GM23338 (cell line): ENCODE data around the gene C2CD3. TPM values are rescaled to one million over a fixed set of nuclear protein-coding genes. Genes with fewer than 3 reads are reported as not detected.

ENCODE experiments used
- ATAC-seq: fragments of 200-7000 bp; cut with Tn5 transposase; 3 replicates; pipeline ENCODE4 v1.9.1; 2020
- DNase-seq: peaks from one replicate; pipeline ENCODE4 v3.0.0-alpha.2; 2015; ENCODE audit warnings: low spot score
- H2AFZ ChIP-seq: fragments of 200-600 bp; sonication (generic); 2 replicates; pipeline ENCODE4 v1.8.0; 2016; ENCODE audit warnings: antibody characterized with exemption, mild to moderate bottlenecking, moderate library complexity
- H3F3A ChIP-seq: fragments of 200-600 bp; sonication (generic); replicated peaks from 2 replicates; pipeline ENCODE4 v1.8.0; 2017; ENCODE audit warnings: antibody characterized with exemption, mixed run types, low read depth
- H3K27ac ChIP-seq: fragments of 200-600 bp; sonication (generic); 2 replicates; pipeline ENCODE4 v1.6.1; 2016; ENCODE audit warnings: low read depth
- H3K27me3 ChIP-seq: fragments of 200-600 bp; sonication (generic); 2 replicates; pipeline ENCODE4 v1.8.0; 2016; ENCODE audit warnings: mild to moderate bottlenecking, mixed run types, moderate library complexity; ENCODE audit not compliant: insufficient read depth
- H3K36me3 ChIP-seq: fragments of 200-600 bp; sonication (generic); 2 replicates; pipeline ENCODE4 v1.8.0; 2016; ENCODE audit warnings: mild to moderate bottlenecking; ENCODE audit not compliant: insufficient read depth
- H3K4me1 ChIP-seq: fragments of 200-600 bp; sonication (generic); 2 replicates; pipeline ENCODE4 v1.8.0; 2016; ENCODE audit warnings: mild to moderate bottlenecking, moderate library complexity; ENCODE audit not compliant: insufficient read depth
- H3K4me2 ChIP-seq: fragments of 200-600 bp; sonication (generic); 2 replicates; pipeline ENCODE4 v1.7.1; 2017; ENCODE audit warnings: mixed run types
- H3K4me3 ChIP-seq: fragments of 200-600 bp; sonication (generic); 2 replicates; pipeline ENCODE4 v1.6.1; 2016; ENCODE audit warnings: mixed run types
- H3K79me2 ChIP-seq: fragments of 200-600 bp; sonication (generic); replicated peaks from 2 replicates; pipeline ENCODE4 v1.8.0; 2017; ENCODE audit warnings: mild to moderate bottlenecking; ENCODE audit not compliant: insufficient read depth
- H3K9me2 ChIP-seq: fragments of 200-600 bp; sonication (generic); 2 replicates; pipeline ENCODE4 v1.8.0; 2017; ENCODE audit not compliant: insufficient read depth
- H4K20me1 ChIP-seq: fragments of 200-600 bp; sonication (generic); replicated peaks from 2 replicates; pipeline ENCODE4 v1.8.0; 2017; ENCODE audit warnings: mild to moderate bottlenecking; ENCODE audit not compliant: insufficient read depth
- H3K27ac Mint-ChIP-seq: 2 replicates; pipeline ENCODE4 v1.8.0; 2020; ENCODE audit warnings: inconsistent platforms, mild to moderate bottlenecking, moderate library complexity, mixed read lengths
- H3K27me3 Mint-ChIP-seq: 3 replicates; pipeline ENCODE4 v1.8.0; 2022; ENCODE audit warnings: low read depth, mild to moderate bottlenecking, moderate library complexity, mixed read lengths, inconsistent platforms; ENCODE audit not compliant: insufficient read depth, poor library complexity
- H3K36me3 Mint-ChIP-seq: 3 replicates; pipeline ENCODE4 v1.8.0; 2021; ENCODE audit warnings: low read depth, mild to moderate bottlenecking, inconsistent platforms, moderate library complexity, mixed read lengths
- H3K4me1 Mint-ChIP-seq: 3 replicates; pipeline ENCODE4 v1.8.0; 2020; ENCODE audit warnings: mild to moderate bottlenecking, inconsistent platforms, mixed read lengths
- H3K4me3 Mint-ChIP-seq: 3 replicates; pipeline ENCODE4 v1.8.0; 2021; ENCODE audit warnings: moderate library complexity, mild to moderate bottlenecking, inconsistent platforms, mixed read lengths
- H3K9me3 Mint-ChIP-seq: 3 replicates; pipeline ENCODE4 v1.8.0; 2020; ENCODE audit warnings: moderate library complexity, mild to moderate bottlenecking, inconsistent platforms, mixed read lengths
- CREB1 ChIP-seq: fragments of 250-450 bp; sonication (Bioruptor Pico); IDR thresholded peaks from 2 replicates; pipeline ENCODE4 v1.5.0; 2020; ENCODE audit warnings: low read depth, mild to moderate bottlenecking, moderate library complexity
- EZH2 ChIP-seq: fragments of 200-600 bp; sonication (generic); IDR thresholded peaks from one replicate; pipeline ENCODE4 v1.8.0; 2017; ENCODE audit warnings: antibody characterized with exemption, mild to moderate bottlenecking, low read depth; ENCODE audit not compliant: unreplicated experiment
- EZH2phosphoT487 ChIP-seq: fragments of 200-600 bp; sonication (generic); IDR thresholded peaks from one replicate; pipeline ENCODE4 v1.8.1; 2018; ENCODE audit warnings: antibody characterized with exemption; ENCODE audit not compliant: unreplicated experiment
- JUNB ChIP-seq: IDR thresholded peaks from one replicate; pipeline ENCODE4 v1.6.1; 2016; ENCODE audit warnings: antibody characterized with exemption; ENCODE audit not compliant: unreplicated experiment
- NANOG ChIP-seq: IDR thresholded peaks from 2 replicates; pipeline ENCODE4 v1.6.1; 2016; ENCODE audit warnings: antibody characterized with exemption, borderline replicate concordance
- POLR2AphosphoS5 ChIP-seq: IDR thresholded peaks from 2 replicates; pipeline ENCODE4 v1.6.1; 2016; ENCODE audit warnings: antibody characterized with exemption, low read depth
- STAT1 ChIP-seq: IDR thresholded peaks from one replicate; pipeline ENCODE4 v1.6.1; 2016; ENCODE audit warnings: antibody characterized with exemption; ENCODE audit not compliant: unreplicated experiment
- ZNF114 ChIP-seq: fragments of 250-450 bp; sonication (Bioruptor Pico); IDR thresholded peaks from 2 replicates; pipeline ENCODE4 v1.5.0; 2020; ENCODE audit warnings: mild to moderate bottlenecking, moderate library complexity
- ZNF331 ChIP-seq: fragments of 250-450 bp; sonication (Bioruptor Pico); IDR thresholded peaks from 2 replicates; pipeline ENCODE4 v1.5.0; 2020; ENCODE audit warnings: low read depth, mild to moderate bottlenecking, moderate library complexity
- polyA plus RNA-seq: library from polyadenylated mRNA; unstranded; fragments of >200 nt; fragmentation: Nextera tagmentation; extraction: Ambion mirVana; gene quantifications from 2 replicates; pipeline ENCODE4 v1.2.1, GENCODE V29; 2016
- total RNA-seq: library from RNA; depleted of rRNA; stranded (reverse); fragments of >200 nt; shearing (Covaris generic); gene quantifications from 2 replicates; pipeline ENCODE4 v1.2.3, GENCODE V29; 2014
- TF ChIP-seq, protein P1 (sequence below): fragments of 250-450 bp; sonication (Bioruptor Pico); IDR thresholded peaks from 2 replicates; pipeline ENCODE4 v1.5.0; 2020; ENCODE audit warnings: mild to moderate bottlenecking, moderate library complexity
- TF ChIP-seq, protein P2 (sequence below): IDR thresholded peaks from one replicate; pipeline ENCODE4 v1.6.1; 2018; ENCODE audit warnings: antibody characterized with exemption; ENCODE audit not compliant: unreplicated experiment
- TF ChIP-seq, protein P3 (sequence below): IDR thresholded peaks from 2 replicates; pipeline ENCODE4 v1.6.1; 2016; ENCODE audit warnings: antibody characterized with exemption
- TF ChIP-seq, protein P4 (sequence below), 2 experiments: fragments of 200-600 bp in 1 of 2; sonication (generic) in 1 of 2; conservative IDR thresholded peaks; 2 replicates each; pipeline versions ENCODE4 v1.5.1 to v1.6.1; 2016 to 2017; ENCODE audit warnings: antibody characterized with exemption in 2 of 2, low read depth in 2 of 2, mild to moderate bottlenecking in 2 of 2, moderate library complexity in 1 of 2

Gene C2CD3
- total and polyA plus RNA-seq, 2 experiments from 2014 or later, result 15.5 to 29.5 TPM

DNA sequence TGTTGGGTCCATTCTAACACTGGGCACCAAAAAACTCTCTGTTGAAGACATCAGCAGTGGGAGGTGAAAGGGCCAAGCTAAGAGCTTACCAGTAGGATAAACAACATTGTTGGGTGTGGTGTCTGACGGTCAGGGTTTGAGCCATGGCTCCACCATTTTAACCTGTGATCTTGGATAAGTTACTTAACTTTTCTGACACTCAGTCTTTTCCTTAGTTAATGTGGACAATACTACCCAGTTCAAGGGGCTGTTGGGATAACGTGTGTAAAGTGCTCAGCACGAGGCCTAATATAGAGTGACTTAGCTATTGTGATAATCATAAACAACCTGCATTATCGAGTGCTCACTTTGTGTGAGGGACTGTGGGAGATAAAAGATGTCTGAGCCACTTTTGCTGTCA is 168.0 kb downstream of the C2CD3 start:
- Mint-ChIP-seq H3K27me3 (peaks cover 5% of the 10 kb centered on the region), H3K4me1 (peaks cover 13% of the 10 kb centered on the region; the same call in 2 of the 3 replicates), H3K36me3 (no peaks in the 10 kb centered on the region; the same call in 2 of the 3 replicates), H3K27ac (no peak overlapping the region), H3K9me3 (no peaks in the 10 kb centered on the region), H3K4me3 (no peak overlapping the region)
- Histone ChIP-seq H3K4me3 (no peak overlapping the region), H3K4me1 (no peaks in the 10 kb centered on the region), H3K27ac (no peak overlapping the region), H3K4me2 (no peak overlapping the region), H2AFZ (no peak overlapping the region), H3K79me2 (no peaks in the 10 kb centered on the region), H3K36me3 (no peaks in the 10 kb centered on the region), H3K27me3 (no peaks in the 10 kb centered on the region), H4K20me1 (no peaks in the 10 kb centered on the region), H3K9me2 (no peaks in the 10 kb centered on the region), H3F3A (no peaks in the 10 kb centered on the region)
- ATAC-seq, result no peak
- no peak for DNase-seq
- TF ChIP-seq ZNF114 (no peak), ZNF331 (CRISPR knock-in tag) (no peak), CREB1 (CRISPR knock-in tag) (no peak), JUNB (no peak), STAT1 (no peak), POLR2AphosphoS5 (no peak), EZH2phosphoT487 (no peak), NANOG (no peak), EZH2 (no peak)
- TF ChIP-seq, protein P1, sequence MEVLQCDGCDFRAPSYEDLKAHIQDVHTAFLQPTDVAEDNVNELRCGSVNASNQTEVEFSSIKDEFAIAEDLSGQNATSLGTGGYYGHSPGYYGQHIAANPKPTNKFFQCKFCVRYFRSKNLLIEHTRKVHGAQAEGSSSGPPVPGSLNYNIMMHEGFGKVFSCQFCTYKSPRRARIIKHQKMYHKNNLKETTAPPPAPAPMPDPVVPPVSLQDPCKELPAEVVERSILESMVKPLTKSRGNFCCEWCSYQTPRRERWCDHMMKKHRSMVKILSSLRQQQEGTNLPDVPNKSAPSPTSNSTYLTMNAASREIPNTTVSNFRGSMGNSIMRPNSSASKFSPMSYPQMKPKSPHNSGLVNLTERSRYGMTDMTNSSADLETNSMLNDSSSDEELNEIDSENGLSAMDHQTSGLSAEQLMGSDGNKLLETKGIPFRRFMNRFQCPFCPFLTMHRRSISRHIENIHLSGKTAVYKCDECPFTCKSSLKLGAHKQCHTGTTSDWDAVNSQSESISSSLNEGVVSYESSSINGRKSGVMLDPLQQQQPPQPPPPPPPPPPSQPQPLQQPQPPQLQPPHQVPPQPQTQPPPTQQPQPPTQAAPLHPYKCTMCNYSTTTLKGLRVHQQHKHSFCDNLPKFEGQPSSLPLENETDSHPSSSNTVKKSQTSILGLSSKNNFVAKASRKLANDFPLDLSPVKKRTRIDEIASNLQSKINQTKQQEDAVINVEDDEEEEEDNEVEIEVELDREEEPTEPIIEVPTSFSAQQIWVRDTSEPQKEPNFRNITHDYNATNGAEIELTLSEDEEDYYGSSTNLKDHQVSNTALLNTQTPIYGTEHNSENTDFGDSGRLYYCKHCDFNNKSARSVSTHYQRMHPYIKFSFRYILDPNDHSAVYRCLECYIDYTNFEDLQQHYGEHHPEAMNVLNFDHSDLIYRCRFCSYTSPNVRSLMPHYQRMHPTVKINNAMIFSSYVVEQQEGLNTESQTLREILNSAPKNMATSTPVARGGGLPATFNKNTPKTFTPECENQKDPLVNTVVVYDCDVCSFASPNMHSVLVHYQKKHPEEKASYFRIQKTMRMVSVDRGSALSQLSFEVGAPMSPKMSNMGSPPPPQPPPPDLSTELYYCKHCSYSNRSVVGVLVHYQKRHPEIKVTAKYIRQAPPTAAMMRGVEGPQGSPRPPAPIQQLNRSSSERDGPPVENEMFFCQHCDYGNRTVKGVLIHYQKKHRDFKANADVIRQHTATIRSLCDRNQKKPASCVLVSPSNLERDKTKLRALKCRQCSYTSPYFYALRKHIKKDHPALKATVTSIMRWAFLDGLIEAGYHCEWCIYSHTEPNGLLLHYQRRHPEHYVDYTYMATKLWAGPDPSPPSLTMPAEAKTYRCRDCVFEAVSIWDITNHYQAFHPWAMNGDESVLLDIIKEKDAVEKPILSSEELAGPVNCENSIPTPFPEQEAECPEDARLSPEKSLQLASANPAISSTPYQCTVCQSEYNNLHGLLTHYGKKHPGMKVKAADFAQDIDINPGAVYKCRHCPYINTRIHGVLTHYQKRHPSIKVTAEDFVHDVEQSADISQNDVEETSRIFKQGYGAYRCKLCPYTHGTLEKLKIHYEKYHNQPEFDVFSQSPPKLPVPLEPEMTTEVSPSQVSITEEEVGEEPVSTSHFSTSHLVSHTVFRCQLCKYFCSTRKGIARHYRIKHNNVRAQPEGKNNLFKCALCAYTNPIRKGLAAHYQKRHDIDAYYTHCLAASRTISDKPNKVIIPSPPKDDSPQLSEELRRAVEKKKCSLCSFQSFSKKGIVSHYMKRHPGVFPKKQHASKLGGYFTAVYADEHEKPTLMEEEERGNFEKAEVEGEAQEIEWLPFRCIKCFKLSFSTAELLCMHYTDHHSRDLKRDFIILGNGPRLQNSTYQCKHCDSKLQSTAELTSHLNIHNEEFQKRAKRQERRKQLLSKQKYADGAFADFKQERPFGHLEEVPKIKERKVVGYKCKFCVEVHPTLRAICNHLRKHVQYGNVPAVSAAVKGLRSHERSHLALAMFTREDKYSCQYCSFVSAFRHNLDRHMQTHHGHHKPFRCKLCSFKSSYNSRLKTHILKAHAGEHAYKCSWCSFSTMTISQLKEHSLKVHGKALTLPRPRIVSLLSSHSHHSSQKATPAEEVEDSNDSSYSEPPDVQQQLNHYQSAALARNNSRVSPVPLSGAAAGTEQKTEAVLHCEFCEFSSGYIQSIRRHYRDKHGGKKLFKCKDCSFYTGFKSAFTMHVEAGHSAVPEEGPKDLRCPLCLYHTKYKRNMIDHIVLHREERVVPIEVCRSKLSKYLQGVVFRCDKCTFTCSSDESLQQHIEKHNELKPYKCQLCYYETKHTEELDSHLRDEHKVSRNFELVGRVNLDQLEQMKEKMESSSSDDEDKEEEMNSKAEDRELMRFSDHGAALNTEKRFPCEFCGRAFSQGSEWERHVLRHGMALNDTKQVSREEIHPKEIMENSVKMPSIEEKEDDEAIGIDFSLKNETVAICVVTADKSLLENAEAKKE (CRISPR knock-in tag), result no peak
- TF ChIP-seq, protein P2, sequence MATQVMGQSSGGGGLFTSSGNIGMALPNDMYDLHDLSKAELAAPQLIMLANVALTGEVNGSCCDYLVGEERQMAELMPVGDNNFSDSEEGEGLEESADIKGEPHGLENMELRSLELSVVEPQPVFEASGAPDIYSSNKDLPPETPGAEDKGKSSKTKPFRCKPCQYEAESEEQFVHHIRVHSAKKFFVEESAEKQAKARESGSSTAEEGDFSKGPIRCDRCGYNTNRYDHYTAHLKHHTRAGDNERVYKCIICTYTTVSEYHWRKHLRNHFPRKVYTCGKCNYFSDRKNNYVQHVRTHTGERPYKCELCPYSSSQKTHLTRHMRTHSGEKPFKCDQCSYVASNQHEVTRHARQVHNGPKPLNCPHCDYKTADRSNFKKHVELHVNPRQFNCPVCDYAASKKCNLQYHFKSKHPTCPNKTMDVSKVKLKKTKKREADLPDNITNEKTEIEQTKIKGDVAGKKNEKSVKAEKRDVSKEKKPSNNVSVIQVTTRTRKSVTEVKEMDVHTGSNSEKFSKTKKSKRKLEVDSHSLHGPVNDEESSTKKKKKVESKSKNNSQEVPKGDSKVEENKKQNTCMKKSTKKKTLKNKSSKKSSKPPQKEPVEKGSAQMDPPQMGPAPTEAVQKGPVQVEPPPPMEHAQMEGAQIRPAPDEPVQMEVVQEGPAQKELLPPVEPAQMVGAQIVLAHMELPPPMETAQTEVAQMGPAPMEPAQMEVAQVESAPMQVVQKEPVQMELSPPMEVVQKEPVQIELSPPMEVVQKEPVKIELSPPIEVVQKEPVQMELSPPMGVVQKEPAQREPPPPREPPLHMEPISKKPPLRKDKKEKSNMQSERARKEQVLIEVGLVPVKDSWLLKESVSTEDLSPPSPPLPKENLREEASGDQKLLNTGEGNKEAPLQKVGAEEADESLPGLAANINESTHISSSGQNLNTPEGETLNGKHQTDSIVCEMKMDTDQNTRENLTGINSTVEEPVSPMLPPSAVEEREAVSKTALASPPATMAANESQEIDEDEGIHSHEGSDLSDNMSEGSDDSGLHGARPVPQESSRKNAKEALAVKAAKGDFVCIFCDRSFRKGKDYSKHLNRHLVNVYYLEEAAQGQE, result no peak
- TF ChIP-seq, protein P3, sequence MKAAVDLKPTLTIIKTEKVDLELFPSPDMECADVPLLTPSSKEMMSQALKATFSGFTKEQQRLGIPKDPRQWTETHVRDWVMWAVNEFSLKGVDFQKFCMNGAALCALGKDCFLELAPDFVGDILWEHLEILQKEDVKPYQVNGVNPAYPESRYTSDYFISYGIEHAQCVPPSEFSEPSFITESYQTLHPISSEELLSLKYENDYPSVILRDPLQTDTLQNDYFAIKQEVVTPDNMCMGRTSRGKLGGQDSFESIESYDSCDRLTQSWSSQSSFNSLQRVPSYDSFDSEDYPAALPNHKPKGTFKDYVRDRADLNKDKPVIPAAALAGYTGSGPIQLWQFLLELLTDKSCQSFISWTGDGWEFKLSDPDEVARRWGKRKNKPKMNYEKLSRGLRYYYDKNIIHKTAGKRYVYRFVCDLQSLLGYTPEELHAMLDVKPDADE, result no peak
- TF ChIP-seq, protein P4, sequence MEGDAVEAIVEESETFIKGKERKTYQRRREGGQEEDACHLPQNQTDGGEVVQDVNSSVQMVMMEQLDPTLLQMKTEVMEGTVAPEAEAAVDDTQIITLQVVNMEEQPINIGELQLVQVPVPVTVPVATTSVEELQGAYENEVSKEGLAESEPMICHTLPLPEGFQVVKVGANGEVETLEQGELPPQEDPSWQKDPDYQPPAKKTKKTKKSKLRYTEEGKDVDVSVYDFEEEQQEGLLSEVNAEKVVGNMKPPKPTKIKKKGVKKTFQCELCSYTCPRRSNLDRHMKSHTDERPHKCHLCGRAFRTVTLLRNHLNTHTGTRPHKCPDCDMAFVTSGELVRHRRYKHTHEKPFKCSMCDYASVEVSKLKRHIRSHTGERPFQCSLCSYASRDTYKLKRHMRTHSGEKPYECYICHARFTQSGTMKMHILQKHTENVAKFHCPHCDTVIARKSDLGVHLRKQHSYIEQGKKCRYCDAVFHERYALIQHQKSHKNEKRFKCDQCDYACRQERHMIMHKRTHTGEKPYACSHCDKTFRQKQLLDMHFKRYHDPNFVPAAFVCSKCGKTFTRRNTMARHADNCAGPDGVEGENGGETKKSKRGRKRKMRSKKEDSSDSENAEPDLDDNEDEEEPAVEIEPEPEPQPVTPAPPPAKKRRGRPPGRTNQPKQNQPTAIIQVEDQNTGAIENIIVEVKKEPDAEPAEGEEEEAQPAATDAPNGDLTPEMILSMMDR (conservative IDR thresholded peaks at IDR 0.05; ENCODE audit: low read depth in 2 of 2), result no peak
